HG02973 (cell line): ENCODE results near the gene KLHL12.
A peak's percentile ranks its signal among the peaks of the same experiment; 100 is the strongest.

Experiments used
- ATAC-seq: cut with Tn5 transposase; IDR thresholded peaks from one replicate; pipeline ENCODE4 v1.9.1; 2021; ENCODE audit warnings: moderate library complexity; ENCODE audit not compliant: unreplicated experiment

Gene KLHL12

GRCh38 chr1:202888531-202889360 is 38.3 kb downstream of the KLHL12 start, which contains the start of gene RABIF:
TSS of gene RABIF (minus strand) at chr1:202889149. CDS start at chr1:202889098, 51 bp downstream.
- peak; percentile 81 for ATAC-seq

- ATAC-seq: no peak
These were observed 38.9 kb downstream of the KLHL12 start for GRCh38 chr1:202888221-202888530.

- no peak for ATAC-seq
These were observed 46.0 kb downstream of the KLHL12 start for GRCh38 chr1:202880961-202881460.

- ATAC-seq: no peak
These were observed 47.0 kb downstream of the KLHL12 start for GRCh38 chr1:202880062-202880461.

DNA sequence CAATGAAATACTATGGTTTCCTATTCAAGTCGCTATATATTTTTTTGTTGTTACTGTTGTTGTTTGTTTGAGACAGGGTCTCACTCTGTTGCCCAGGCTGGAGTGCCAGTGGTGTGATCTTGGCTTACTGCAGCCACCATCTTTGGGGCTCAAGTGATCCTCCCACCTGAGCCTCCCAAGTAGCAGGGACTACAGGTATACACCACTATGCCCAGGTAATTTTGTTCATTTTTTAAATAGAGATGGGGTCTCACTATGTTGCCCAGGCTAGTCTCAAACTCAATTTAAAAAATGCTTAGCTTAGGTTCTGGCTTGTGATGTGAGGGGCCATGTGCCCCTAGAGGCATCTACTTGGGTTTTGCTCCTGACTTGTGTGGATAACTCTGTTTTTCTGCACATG is 47.9 kb downstream of the KLHL12 start:
- no peak for ATAC-seq

GRCh38 chr1:202873026-202873425 is 54.0 kb downstream of the KLHL12 start:
- no peak for ATAC-seq

DNA sequence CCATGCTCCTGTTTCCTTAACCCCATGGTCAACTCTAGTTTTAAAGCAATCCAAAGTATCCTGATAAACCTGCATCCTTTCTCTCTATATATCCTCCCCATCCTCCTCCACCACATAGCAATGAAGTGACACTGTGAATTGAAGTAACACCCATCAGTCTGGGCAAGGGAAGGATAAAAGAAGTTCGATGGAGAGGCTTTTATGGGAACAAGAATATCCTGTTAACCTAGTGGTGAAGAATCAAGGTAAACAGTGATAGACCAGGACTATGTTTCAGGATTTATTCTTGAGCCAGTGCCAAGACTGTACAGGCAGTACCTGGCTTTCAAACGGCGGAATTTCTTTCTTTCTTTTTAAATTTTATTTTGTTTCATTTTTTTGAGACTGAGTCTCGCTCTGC is 55.7 kb downstream of the KLHL12 start:
- ATAC-seq: no peak

DNA sequence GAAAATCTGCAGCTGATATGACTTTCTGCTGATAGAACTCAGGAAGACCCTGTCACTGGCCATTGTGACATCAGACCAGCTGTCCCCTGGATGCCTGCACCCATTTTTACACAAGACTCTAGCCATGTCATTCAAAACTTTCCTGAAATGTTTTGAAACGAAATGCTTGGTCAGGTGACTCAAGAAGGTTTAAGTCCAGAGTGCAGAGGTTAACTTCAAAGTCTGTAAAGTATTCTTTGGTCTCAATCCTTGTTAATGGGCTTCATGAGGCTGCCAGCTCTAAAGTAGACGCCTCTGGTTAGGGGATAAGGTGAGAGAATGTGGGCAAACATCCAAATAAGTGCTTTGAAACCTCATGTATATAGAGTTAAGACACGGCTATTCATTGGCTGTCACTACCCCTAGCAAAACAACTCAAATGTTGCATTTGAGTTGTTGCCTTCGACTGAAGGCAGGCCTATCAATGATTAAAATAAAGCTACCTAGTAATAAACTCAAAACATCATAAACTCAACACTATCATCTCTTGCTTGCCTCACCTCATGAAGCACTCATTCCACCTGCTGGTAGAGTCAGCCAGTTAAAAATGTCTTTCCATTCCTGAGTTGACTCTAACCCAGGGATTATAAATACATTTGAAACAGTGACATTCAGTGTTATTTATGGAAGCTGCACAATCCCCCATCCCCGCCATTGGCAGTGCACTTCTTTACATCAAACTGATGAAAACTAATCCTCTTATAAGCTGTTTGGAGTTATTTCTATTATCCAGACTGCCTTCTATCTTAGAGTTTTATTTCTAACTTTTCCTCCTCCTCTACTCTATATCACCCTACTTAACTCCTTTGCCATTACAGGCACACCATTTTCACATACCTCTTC is 64.1 kb downstream of the KLHL12 start:
- ATAC-seq: no peak

- ATAC-seq: no peak
These were observed 65.5 kb downstream of the KLHL12 start for GRCh38 chr1:202861420-202862132.

DNA sequence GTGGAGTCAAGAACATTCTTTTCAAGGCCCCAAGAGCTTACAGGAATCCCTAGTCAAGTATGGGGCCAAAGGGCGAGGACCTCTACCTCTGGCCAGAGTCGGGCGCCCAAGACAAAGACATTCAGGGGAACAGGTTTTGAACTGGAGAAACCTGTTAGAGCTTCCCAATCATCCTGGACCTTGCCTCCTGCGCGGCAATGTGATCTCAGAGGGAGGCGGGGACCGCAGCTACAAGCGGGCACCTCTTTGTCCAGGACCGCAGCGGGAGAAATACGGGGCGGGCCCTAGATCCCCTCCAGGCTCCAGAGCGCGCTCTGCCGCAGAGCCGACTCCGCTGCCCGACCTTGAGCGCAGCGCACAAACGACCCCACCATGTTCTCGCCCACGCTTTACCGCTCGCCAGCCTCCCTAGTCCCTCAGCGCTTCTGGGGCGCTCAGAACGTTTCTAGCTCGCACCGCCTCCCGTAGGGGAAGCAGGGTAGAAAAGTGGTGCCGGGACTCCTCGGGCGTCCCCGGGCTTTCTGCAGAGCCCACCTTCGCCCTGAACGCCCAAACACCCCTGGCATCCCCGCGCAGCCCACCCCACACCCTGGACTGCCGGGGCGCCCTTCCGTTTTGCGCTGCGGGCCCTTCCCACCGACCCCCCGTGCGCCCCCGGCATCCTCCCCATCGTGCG is 66.2 kb downstream of the KLHL12 start:
- ATAC-seq: no peak

DNA sequence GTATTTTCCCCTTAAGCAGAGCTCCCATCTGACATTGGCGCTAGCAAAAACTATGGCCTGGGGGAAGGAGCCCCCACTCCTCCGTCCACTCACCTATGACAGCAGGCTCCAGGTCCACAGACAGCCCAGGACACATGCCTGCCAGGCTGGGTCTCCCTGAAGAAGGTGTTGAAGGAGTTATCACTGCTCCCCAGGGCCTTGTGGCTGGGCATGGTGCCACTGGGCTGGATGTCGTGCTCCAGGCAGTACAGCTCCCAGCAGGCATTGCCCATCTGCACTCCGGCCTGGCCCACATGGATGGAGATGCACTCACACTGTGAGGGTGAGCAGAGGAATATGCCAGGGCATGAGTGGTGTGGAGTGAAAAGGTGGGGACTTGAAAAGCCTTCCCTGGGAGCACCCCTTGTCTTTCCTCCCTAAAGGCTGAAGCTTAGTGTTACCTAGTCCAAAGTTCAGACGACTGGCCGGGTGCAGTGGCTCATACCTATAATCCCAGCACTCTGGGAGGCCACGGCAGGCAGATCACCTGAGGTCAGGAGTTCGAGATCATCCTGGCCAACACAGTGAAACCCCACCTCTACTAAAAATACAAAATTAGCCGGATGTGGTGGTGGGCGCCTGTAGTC is 68.1 kb downstream of the KLHL12 start:
- ATAC-seq: no peak

GRCh38 chr1:202858331-202858730 is 68.7 kb downstream of the KLHL12 start:
- no peak for ATAC-seq

DNA sequence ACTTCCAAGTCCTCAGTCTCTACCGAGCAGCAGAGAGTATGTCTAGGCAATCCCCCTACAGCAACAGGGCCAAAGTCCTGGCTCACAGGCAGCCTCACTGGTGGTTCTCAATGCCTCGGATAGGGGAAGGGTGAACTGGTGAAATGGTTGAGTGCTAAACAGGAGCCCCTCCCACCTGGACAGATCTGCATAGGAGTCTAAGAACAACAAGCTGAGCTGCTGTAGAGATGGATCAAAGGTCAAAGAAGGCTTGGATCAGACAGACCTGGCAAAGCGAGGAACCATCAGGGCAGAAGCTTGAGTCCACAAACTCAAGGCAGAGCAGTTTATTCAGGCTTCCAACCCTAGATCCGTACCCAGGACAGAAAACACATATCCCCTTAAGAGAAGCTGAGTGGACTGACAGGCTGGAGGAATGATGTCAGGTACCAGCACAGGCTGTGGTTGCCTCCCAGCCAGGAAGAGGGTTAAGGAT is 69.9 kb downstream of the KLHL12 start:
- ATAC-seq: no peak

- ATAC-seq: no peak
These were observed 71.0 kb downstream of the KLHL12 start for GRCh38 chr1:202856014-202856413.

DNA sequence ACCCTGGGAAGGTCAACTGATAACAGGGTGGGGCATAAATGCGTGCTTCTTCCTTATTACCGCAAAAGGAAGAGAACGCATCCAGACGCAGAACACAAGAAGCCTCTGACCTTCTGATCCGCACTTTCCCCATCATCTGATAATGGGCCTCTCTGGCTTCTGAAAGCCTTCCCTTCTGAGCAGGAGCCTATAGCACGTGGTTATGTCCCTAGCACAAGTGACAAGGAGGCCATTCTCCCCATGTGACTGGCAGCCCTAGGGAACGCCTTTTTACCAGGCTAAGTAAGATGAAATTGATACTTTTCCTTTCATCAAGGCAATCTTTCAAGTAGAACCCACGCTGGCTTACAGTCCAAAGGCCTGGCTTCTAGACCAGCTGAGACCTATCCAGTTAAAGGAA is 72.2 kb downstream of the KLHL12 start:
- ATAC-seq: no peak

- ATAC-seq: no peak
These were observed 74.7 kb downstream of the KLHL12 start for GRCh38 chr1:202852163-202852904.

DNA sequence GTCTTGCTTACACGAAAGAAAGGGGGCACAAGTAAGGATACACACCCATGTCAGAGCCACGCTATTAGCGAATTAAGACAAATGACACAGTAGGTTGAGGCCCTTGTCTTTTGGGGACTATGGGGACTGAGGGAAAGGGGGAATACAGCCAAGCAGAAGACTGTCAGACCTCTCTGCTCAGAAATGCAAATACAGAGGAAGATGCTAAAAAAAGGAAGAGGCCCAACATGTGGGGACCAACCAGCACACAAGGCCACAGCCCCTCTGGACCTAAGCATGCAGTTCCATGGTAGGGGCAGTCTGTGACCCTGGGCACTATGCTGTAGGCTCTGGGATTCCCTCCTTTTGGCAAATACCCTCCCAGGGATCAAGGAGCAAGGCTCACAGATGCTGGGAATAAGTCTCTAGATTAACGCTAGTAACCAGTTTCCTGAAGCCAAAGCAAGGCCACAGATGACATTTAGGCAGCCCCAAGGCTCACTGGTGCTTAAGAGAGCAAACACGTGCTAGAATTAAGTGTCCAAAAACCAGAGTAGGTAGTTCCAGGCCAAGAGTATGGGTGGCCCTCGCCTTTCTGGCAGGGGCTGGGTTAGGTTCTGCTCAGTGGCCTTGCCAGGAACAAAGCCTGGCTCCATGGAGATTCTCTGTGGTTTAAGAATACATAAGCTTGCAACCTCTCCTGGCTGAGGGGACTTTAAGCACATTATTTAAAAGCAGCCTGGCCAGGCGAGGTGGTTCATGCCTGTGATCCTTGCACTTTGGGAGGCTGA is 76.3 kb downstream of the KLHL12 start:
- no peak for ATAC-seq

GRCh38 chr1:202848191-202848542 is 78.9 kb downstream of the KLHL12 start:
- no peak for ATAC-seq

DNA sequence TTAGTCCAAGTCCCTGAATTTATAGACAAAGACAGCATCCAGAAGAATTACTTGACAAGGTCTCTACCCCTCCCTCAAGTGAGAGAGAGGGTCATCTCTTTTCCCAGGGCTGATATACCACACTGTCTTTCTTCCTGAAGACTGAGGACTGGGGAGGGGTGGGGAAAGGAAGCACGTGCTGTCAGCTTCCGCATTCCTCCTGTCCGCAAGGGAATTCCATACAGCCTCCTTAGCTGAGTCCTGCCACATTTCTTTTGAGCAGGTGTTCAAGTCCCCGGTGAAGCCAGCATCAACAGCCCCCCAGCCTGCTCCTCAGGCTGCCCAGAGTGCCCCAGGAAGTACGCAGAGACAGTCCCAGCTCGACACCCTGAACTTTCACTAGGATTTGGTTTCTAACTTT is 82.1 kb downstream of the KLHL12 start:
- ATAC-seq: no peak
